Activated CD4-positive, alpha-beta T cell treated with anti-CD3 and anti-CD28 coated beads, Interleukin-2, amount 10 ng/mL, durations not matched to agents 7 days and 5 days (primary cell): Measurements from ENCODE around the gene TOMT. TPM values are rescaled to one million over a fixed set of nuclear protein-coding genes. Genes with fewer than 3 reads are reported as not detected.
"Not testable (repeated sequence)": the region's sequence is repeated elsewhere in the genome, so short reads cannot be mapped to it uniquely, and the experiment has no call there.

Experiments
- CTCF ChIA-PET: fragments of 350-600 bp; sonication (Branson Sonifier 250); formaldehyde crosslinking; loops from one replicate; lab custom pipeline; 2021; ENCODE audit warnings: antibody characterized with exemption; lab: Charles Lee
- POLR2A ChIA-PET: fragments of 350-600 bp; sonication (Branson Sonifier 250); formaldehyde crosslinking; loops from one replicate; lab custom pipeline; 2021; ENCODE audit warnings: antibody characterized with exemption; lab: Charles Lee
- DNase-seq: peaks from one replicate; pipeline ENCODE4 v3.0.0-alpha.2; 2020
- H3K27ac Mint-ChIP-seq: one replicate; pipeline ENCODE4 v1.8.0; 2021; ENCODE audit warnings: mild to moderate bottlenecking, moderate library complexity, mixed read lengths
- H3K27me3 Mint-ChIP-seq: one replicate; pipeline ENCODE4 v1.8.0; 2021; ENCODE audit warnings: mixed read lengths
- H3K36me3 Mint-ChIP-seq: one replicate; pipeline ENCODE4 v1.8.0; 2021; ENCODE audit warnings: low read depth, mixed read lengths
- H3K4me1 Mint-ChIP-seq: one replicate; pipeline ENCODE4 v1.8.0; 2021; ENCODE audit warnings: mixed read lengths
- H3K4me3 Mint-ChIP-seq: one replicate; pipeline ENCODE4 v1.8.0; 2021; ENCODE audit warnings: mild to moderate bottlenecking, moderate library complexity, mixed read lengths
- H3K9me3 Mint-ChIP-seq: one replicate; pipeline ENCODE4 v1.8.0; 2021; ENCODE audit warnings: mixed read lengths
- total RNA-seq, 2 experiments: library from RNA; stranded (reverse); gene quantifications; one replicate each; pipeline ENCODE4 v1.2.3, GENCODE V29; 2021

The TOMT gene
- total RNA-seq, 2 experiments from 2014 or later, result not detected

GRCh38 chr11:72135891-72136683, 30.4 kb downstream of the TOMT start:
- ChIA-PET POLR2A (no interaction called here), CTCF (no interaction called here)
- peaks cover 12% of the 10 kb centered on the region for H3K4me1 Mint-ChIP-seq
- H3K4me3 Mint-ChIP-seq, result no peak overlapping the region
- no peak overlapping the region for H3K27ac Mint-ChIP-seq
- H3K36me3 Mint-ChIP-seq, result no peaks in the 10 kb centered on the region
- DNase-seq, result no peak
- peaks cover 3% of the 10 kb centered on the region for H3K9me3 Mint-ChIP-seq
- peaks cover 16% of the 10 kb centered on the region for H3K27me3 Mint-ChIP-seq

- DNase-seq, result no peak
- Mint-ChIP-seq H3K4me1 (peaks cover 19% of the 10 kb centered on the region), H3K9me3 (peaks cover 3% of the 10 kb centered on the region), H3K4me3 (no peak overlapping the region), H3K27me3 (peaks cover 16% of the 10 kb centered on the region), H3K27ac (no peak overlapping the region), H3K36me3 (no peaks in the 10 kb centered on the region)
- ChIA-PET POLR2A (no interaction called here), CTCF (interaction anchor here (0.6 kb wide), 1 partner anchor 173 kb away, joined by 3 read pairs; no protein-coding TSS in a partner anchor)
Measured at GRCh38 chr11:72136684-72137262, 31.0 kb downstream of the TOMT start.

- Mint-ChIP-seq H3K36me3 (no peaks in the 10 kb centered on the region), H3K9me3 (peaks cover 3% of the 10 kb centered on the region), H3K27me3 (peaks cover 2% of the 10 kb centered on the region), H3K4me3 (no peak overlapping the region), H3K27ac (no peak overlapping the region), H3K4me1 (peaks cover 27% of the 10 kb centered on the region)
- POLR2A ChIA-PET, result interaction anchor here (0.5 kb wide), 1 partner anchor 210 kb away, joined by 3 read pairs; the partner anchor contains the start of gene XNDC1N
- CTCF ChIA-PET, result interaction anchor here (0.9 to 1.1 kb wide), 2 partner anchors 10 to 296 kb away, joined by 3 read pairs; partner anchors contain the start of gene CLPB
- DNase-seq, result no peak
Measured at GRCh38 chr11:72138821-72139390, 33.2 kb downstream of the TOMT start.

GRCh38 chr11:72139500-72139899, 33.8 kb downstream of the TOMT start:
- POLR2A ChIA-PET, result no interaction called here
- DNase-seq, result no peak
- peaks cover 2% of the 10 kb centered on the region for H3K27me3 Mint-ChIP-seq
- CTCF ChIA-PET, result interaction anchor here (0.7 to 1.1 kb wide), 2 partner anchors 11 to 295 kb away, joined by 3 to 4 read pairs; partner anchors contain the start of gene CLPB
- H3K36me3 Mint-ChIP-seq, result no peaks in the 10 kb centered on the region
- H3K4me3 Mint-ChIP-seq, result no peak overlapping the region
- peaks cover 3% of the 10 kb centered on the region for H3K9me3 Mint-ChIP-seq
- no peak overlapping the region for H3K27ac Mint-ChIP-seq
- H3K4me1 Mint-ChIP-seq, result peaks cover 28% of the 10 kb centered on the region

GRCh38 chr11:72140661-72141060, 34.9 kb downstream of the TOMT start:
- peaks cover 3% of the 10 kb centered on the region for H3K9me3 Mint-ChIP-seq
- ChIA-PET CTCF (interaction anchor here (0.5 to 0.9 kb wide), 3 partner anchors 50 to 1739 kb away, joined by 3 to 4 read pairs (median 3); no protein-coding TSS in a partner anchor), POLR2A (interaction anchor here (0.5 kb wide), 1 partner anchor 107 kb away, joined by 3 read pairs; no protein-coding TSS in a partner anchor)
- no peak overlapping the region for H3K27ac Mint-ChIP-seq
- H3K4me1 Mint-ChIP-seq, result peaks cover 28% of the 10 kb centered on the region
- no peaks in the 10 kb centered on the region for H3K27me3 Mint-ChIP-seq
- DNase-seq, result no peak
- H3K36me3 Mint-ChIP-seq, result no peaks in the 10 kb centered on the region
- no peak overlapping the region for H3K4me3 Mint-ChIP-seq

GRCh38 chr11:72141066-72141465, 35.3 kb downstream of the TOMT start:
- Mint-ChIP-seq H3K4me3 (no peak overlapping the region), H3K27me3 (no peaks in the 10 kb centered on the region), H3K27ac (no peak overlapping the region), H3K9me3 (peaks cover 3% of the 10 kb centered on the region), H3K36me3 (no peaks in the 10 kb centered on the region), H3K4me1 (peaks cover 28% of the 10 kb centered on the region)
- ChIA-PET POLR2A (interaction anchor here (0.5 kb wide), 1 partner anchor 108 kb away, joined by 3 read pairs; no protein-coding TSS in a partner anchor), CTCF (interaction anchor here (0.5 to 0.9 kb wide), 3 partner anchors 50 to 1739 kb away, joined by 3 to 4 read pairs (median 3); no protein-coding TSS in a partner anchor)
- peak; percentile 22 for DNase-seq

GRCh38 chr11:72142086-72142485, 36.4 kb downstream of the TOMT start:
- H3K27me3 Mint-ChIP-seq, H3K36me3 Mint-ChIP-seq, H3K9me3 Mint-ChIP-seq, H3K27ac Mint-ChIP-seq, H3K4me3 Mint-ChIP-seq, POLR2A ChIA-PET, DNase-seq: not testable (repeated sequence)
- peaks cover 22% of the 10 kb centered on the region for H3K4me1 Mint-ChIP-seq
- CTCF ChIA-PET, result interaction anchor here (0.8 kb wide), 1 partner anchor 128 kb away, joined by 4 read pairs; no protein-coding TSS in a partner anchor

- H3K9me3 Mint-ChIP-seq, H3K27me3 Mint-ChIP-seq, POLR2A ChIA-PET, H3K27ac Mint-ChIP-seq, H3K36me3 Mint-ChIP-seq, DNase-seq, H3K4me3 Mint-ChIP-seq: not testable (repeated sequence)
- H3K4me1 Mint-ChIP-seq, result peaks cover 22% of the 10 kb centered on the region
- CTCF ChIA-PET, result interaction anchor here (1.2 kb wide), 1 partner anchor 87 kb away, joined by 3 read pairs; no protein-coding TSS in a partner anchor
Measured at GRCh38 chr11:72142543-72142942, 36.8 kb downstream of the TOMT start.

- POLR2A ChIA-PET, result interaction anchor here (0.7 kb wide), 1 partner anchor 37 kb away, joined by 9 read pairs; no protein-coding TSS in a partner anchor
- Mint-ChIP-seq H3K4me3 (no peak overlapping the region), H3K27me3 (peaks cover 4% of the 10 kb centered on the region), H3K4me1 (peaks cover 22% of the 10 kb centered on the region), H3K27ac (no peak overlapping the region), H3K36me3 (no peaks in the 10 kb centered on the region), H3K9me3 (no peaks in the 10 kb centered on the region)
- DNase-seq, result no peak
- CTCF ChIA-PET, result interaction anchor here (0.6 to 2.4 kb wide), 18 partner anchors 9 to 393 kb away, joined by 3 to 11 read pairs (median 4); partner anchors contain the start of genes ANAPC15 and XNDC1N
Measured at GRCh38 chr11:72144807-72145565, 39.3 kb downstream of the TOMT start.

GRCh38 chr11:72146625-72147024, 40.9 kb downstream of the TOMT start:
- Mint-ChIP-seq H3K36me3 (no peaks in the 10 kb centered on the region), H3K9me3 (no peaks in the 10 kb centered on the region), H3K4me1 (peaks cover 11% of the 10 kb centered on the region), H3K27me3 (peaks cover 4% of the 10 kb centered on the region), H3K4me3 (no peak overlapping the region), H3K27ac (no peak overlapping the region)
- ChIA-PET CTCF (interaction anchor here (1.4 kb wide), 1 partner anchor 122 kb away, joined by 3 read pairs; no protein-coding TSS in a partner anchor), POLR2A (no interaction called here)
- no peak for DNase-seq

- Mint-ChIP-seq H3K27me3 (peaks cover 8% of the 10 kb centered on the region), H3K27ac (no peak overlapping the region), H3K4me3 (no peak overlapping the region), H3K4me1 (no peaks in the 10 kb centered on the region), H3K36me3 (no peaks in the 10 kb centered on the region), H3K9me3 (no peaks in the 10 kb centered on the region)
- DNase-seq, result no peak
- POLR2A ChIA-PET, result no interaction called here
- CTCF ChIA-PET, result interaction anchor here (0.9 kb wide), 1 partner anchor 126 kb away, joined by 3 read pairs; no protein-coding TSS in a partner anchor
Measured at GRCh38 chr11:72150882-72151281, 45.2 kb downstream of the TOMT start.

- H3K4me3 Mint-ChIP-seq, POLR2A ChIA-PET, H3K4me1 Mint-ChIP-seq, H3K9me3 Mint-ChIP-seq, DNase-seq, H3K27ac Mint-ChIP-seq, H3K36me3 Mint-ChIP-seq, H3K27me3 Mint-ChIP-seq: not testable (repeated sequence)
- CTCF ChIA-PET, result interaction anchor here (0.6 to 1.7 kb wide), 5 partner anchors 9 to 281 kb away, joined by 3 to 7 read pairs (median 4); no protein-coding TSS in a partner anchor
Measured at GRCh38 chr11:72153874-72154273, 48.1 kb downstream of the TOMT start.
